A549 (cell line): ENCODE measurements around the gene TPD52L1.

Experiments
- CEBPB ChIP-seq, 2 experiments: fragments of >200 bp in 1 of 2; sonication (Bioruptor Twin) in 1 of 2; formaldehyde crosslinking in 1 of 2; IDR thresholded peaks; 2 replicates each; pipeline ENCODE4 v1.6.1; 2012 to 2016
- HEYL ChIP-seq: fragments of 250-450 bp; sonication (Bioruptor Pico); IDR thresholded peaks from 2 replicates; pipeline ENCODE4 v1.8.0; 2021; ENCODE audit warnings: mild to moderate bottlenecking, moderate library complexity
- JUN ChIP-seq, 2 experiments: fragments of >200 bp; sonication (Bioruptor Twin); formaldehyde crosslinking; IDR thresholded peaks; 2 replicates in 1 of 2; 3 replicates in 1 of 2; pipeline ENCODE4 v1.6.1; 2016 to 2017
- JUNB ChIP-seq: fragments of >200 bp; sonication (Bioruptor Twin); formaldehyde crosslinking; IDR thresholded peaks from 2 replicates; pipeline ENCODE4 v1.6.1; 2016
- MAFK ChIP-seq: fragments of 450-650 bp; IDR thresholded peaks from 2 replicates; pipeline ENCODE4 v1.6.1; 2014; ENCODE audit not compliant: partially characterized antibody
- MAZ ChIP-seq: fragments of 150-350 bp; IDR thresholded peaks from 2 replicates; pipeline ENCODE4 v1.6.1; 2014; ENCODE audit warnings: antibody characterized with exemption, low read depth, low read length, borderline replicate concordance
- MYC ChIP-seq: IDR thresholded peaks from 2 replicates; pipeline ENCODE4 v1.6.1; 2012; ENCODE audit warnings: mild to moderate bottlenecking, inconsistent platforms, low read length, improper control_type of control experiment, borderline replicate concordance
- PHF8 ChIP-seq: fragments of 200-600 bp; sonication (generic); IDR thresholded peaks from 2 replicates; pipeline ENCODE4 v1.6.1; 2016; ENCODE audit warnings: low read depth, mild to moderate bottlenecking, antibody characterized with exemption, moderate library complexity, borderline replicate concordance
- RAD21 ChIP-seq, 2 experiments: fragments of >200 bp in 1 of 2; sonication (Bioruptor Twin) in 1 of 2; formaldehyde crosslinking in 1 of 2; IDR thresholded peaks in 1 of 2; conservative IDR thresholded peaks in 1 of 2; 2 replicates in 1 of 2; 3 replicates in 1 of 2; pipeline ENCODE4 v1.6.1; 2012 to 2018; ENCODE audit warnings: inconsistent platforms in 1 of 2
- RNF2 ChIP-seq: fragments of 200-600 bp; sonication (generic); IDR thresholded peaks from 2 replicates; pipeline ENCODE4 v1.6.1; 2016; ENCODE audit warnings: low read depth, mild to moderate bottlenecking, antibody characterized with exemption, moderate library complexity, borderline replicate concordance
- SMC3 ChIP-seq: fragments of >200 bp; sonication (Bioruptor Twin); formaldehyde crosslinking; IDR thresholded peaks from 3 replicates; pipeline ENCODE4 v1.6.1; 2018; ENCODE audit warnings: inconsistent platforms
- TF ChIP-seq, protein P1 (sequence below): fragments of >200 bp; sonication (Bioruptor Twin); formaldehyde crosslinking; IDR thresholded peaks from 3 replicates; pipeline ENCODE4 v1.5.1; 2016

DNA sequence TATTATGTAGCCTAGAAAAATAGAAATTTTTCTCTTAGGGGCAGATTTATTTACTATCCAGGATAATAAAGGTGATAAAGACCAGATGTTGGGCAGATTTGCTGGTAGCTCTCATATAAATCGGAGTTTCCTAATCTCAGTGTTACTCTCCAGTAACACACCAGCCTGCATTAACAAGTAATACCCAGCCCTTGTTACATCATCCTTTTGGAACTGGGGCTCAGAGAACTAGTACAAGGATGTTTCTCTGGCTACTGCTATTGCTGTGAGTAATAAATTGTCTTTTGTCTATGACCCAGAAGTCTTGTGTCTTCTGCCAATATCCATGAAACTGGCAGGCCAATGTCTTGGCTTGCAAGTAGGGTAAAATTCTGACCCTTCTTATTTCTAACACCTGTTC, 16.8 kb downstream of the TPD52L1 start:
- TF ChIP-seq SMC3 (no peak), JUNB (no peak), RAD21 (conservative IDR thresholded peaks at IDR 0.05 in 1 of 2, IDR thresholded peaks at IDR 0.05 in 1 of 2) (no peak), PHF8 (no peak), JUN (IDR thresholded peaks at IDR 0.05) (no peak), HEYL (CRISPR knock-in tag) (no peak), MAZ (no peak), CEBPB (IDR thresholded peaks at IDR 0.05) (no peak), MYC (no peak), RNF2 (no peak), MAFK (no peak)
- TF ChIP-seq, protein P1, sequence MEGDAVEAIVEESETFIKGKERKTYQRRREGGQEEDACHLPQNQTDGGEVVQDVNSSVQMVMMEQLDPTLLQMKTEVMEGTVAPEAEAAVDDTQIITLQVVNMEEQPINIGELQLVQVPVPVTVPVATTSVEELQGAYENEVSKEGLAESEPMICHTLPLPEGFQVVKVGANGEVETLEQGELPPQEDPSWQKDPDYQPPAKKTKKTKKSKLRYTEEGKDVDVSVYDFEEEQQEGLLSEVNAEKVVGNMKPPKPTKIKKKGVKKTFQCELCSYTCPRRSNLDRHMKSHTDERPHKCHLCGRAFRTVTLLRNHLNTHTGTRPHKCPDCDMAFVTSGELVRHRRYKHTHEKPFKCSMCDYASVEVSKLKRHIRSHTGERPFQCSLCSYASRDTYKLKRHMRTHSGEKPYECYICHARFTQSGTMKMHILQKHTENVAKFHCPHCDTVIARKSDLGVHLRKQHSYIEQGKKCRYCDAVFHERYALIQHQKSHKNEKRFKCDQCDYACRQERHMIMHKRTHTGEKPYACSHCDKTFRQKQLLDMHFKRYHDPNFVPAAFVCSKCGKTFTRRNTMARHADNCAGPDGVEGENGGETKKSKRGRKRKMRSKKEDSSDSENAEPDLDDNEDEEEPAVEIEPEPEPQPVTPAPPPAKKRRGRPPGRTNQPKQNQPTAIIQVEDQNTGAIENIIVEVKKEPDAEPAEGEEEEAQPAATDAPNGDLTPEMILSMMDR = no peak
